Gastrocnemius medialis (tissue), 4 donors: ENCODE measurements around the gene PRR5. TPM values are rescaled to one million over a fixed set of nuclear protein-coding genes. Genes with fewer than 3 reads are reported as not detected.
A peak's percentile ranks its signal among the peaks of the same experiment; 100 is the strongest.

Source experiments
- ATAC-seq, 2 donors: fragments of 150-250 bp; one replicate each; pipeline ENCODE4 v1.9.1; 2016
- DNase-seq, 2 donors: peaks; one replicate each; pipeline ENCODE4 v3.0.0-alpha.2; 2019
- H3K27ac ChIP-seq, 4 donors: fragments of 200-600 bp; sonication (generic); 1 replicate in 1 of 4; 2 replicates in 3 of 4; pipeline ENCODE4 v1.5.1; 2016 to 2018; ENCODE audit warnings: mild to moderate bottlenecking in 2 of 4, moderate library complexity in 1 of 4
- H3K27me3 ChIP-seq, 3 donors: fragments of 200-600 bp; sonication (generic) in 2 of 3; 1 replicate in 1 of 3; 2 replicates in 2 of 3; pipeline versions ENCODE4 v1.5.1 to v1.6.0; 2016 to 2019; ENCODE audit warnings: mild to moderate bottlenecking in 1 of 3, moderate library complexity in 1 of 3
- H3K36me3 ChIP-seq, 2 donors: fragments of 200-600 bp; sonication (generic) in 1 of 2; one replicate each; pipeline ENCODE4 v1.5.1; 2017 to 2018
- H3K4me1 ChIP-seq, 2 donors: fragments of 200-600 bp; sonication (generic) in 1 of 2; one replicate each; pipeline ENCODE4 v1.5.1; 2016 to 2017; ENCODE audit warnings: mild to moderate bottlenecking in 2 of 2
- H3K4me3 ChIP-seq, 4 donors: fragments of 200-600 bp; sonication (generic) in 3 of 4; 1 replicate in 1 of 4; 2 replicates in 3 of 4; pipeline ENCODE4 v1.5.1; 2016 to 2019; ENCODE audit warnings: mild to moderate bottlenecking in 2 of 4
- H3K9me3 ChIP-seq, 3 donors: fragments of 200-600 bp; sonication (generic) in 2 of 3; 1 replicate in 1 of 3; 2 replicates in 2 of 3; pipeline ENCODE4 v1.5.1; 2016 to 2019
- POLR2A ChIP-seq, 2 donors: fragments of 450-650 bp; IDR thresholded peaks; one replicate each; pipeline ENCODE4 v1.6.1; 2017; ENCODE audit warnings: antibody characterized with exemption in 2 of 2, mild to moderate bottlenecking in 2 of 2, moderate library complexity in 2 of 2
- in situ Hi-C, 4 donors: fragments of 200-750 bp; cut with MboI; loops; one replicate each; pipeline versions ENCODE4 v1.15.0 to v1.8.0; 2017; ENCODE audit warnings: low sequenced_read_pairs in 4 of 4
- intact Hi-C: fragments of 100-400 bp; cut with DNase I; formaldehyde crosslinking; loops from one replicate; pipeline ENCODE4 v1.15.1; 2023; ENCODE audit warnings: low total_unique reads
- total RNA-seq, 4 donors: library from RNA; depleted of rRNA; stranded (reverse); fragments of >200 nt; gene quantifications; one replicate each; pipeline versions ENCODE4 v1.1.0 to v1.2.3, GENCODE V29; 2016
- TF ChIP-seq, protein P1 (sequence below), 5 experiments: fragments of 450-650 bp in 3 of 5; fragments of 200-600 bp in 2 of 5; sonication (generic) in 2 of 5; IDR thresholded peaks in 4 of 5; conservative IDR thresholded peaks in 1 of 5; 1 replicate in 4 of 5; 2 replicates in 1 of 5; pipeline ENCODE4 v1.5.1; 2016 to 2019; ENCODE audit warnings: antibody characterized with exemption in 5 of 5, mild to moderate bottlenecking in 3 of 5, moderate library complexity in 3 of 5

Gene PRR5
- total RNA-seq, 4 donors from 2014 or later = 0.34 to 15.2 (median 1.3) TPM

DNA sequence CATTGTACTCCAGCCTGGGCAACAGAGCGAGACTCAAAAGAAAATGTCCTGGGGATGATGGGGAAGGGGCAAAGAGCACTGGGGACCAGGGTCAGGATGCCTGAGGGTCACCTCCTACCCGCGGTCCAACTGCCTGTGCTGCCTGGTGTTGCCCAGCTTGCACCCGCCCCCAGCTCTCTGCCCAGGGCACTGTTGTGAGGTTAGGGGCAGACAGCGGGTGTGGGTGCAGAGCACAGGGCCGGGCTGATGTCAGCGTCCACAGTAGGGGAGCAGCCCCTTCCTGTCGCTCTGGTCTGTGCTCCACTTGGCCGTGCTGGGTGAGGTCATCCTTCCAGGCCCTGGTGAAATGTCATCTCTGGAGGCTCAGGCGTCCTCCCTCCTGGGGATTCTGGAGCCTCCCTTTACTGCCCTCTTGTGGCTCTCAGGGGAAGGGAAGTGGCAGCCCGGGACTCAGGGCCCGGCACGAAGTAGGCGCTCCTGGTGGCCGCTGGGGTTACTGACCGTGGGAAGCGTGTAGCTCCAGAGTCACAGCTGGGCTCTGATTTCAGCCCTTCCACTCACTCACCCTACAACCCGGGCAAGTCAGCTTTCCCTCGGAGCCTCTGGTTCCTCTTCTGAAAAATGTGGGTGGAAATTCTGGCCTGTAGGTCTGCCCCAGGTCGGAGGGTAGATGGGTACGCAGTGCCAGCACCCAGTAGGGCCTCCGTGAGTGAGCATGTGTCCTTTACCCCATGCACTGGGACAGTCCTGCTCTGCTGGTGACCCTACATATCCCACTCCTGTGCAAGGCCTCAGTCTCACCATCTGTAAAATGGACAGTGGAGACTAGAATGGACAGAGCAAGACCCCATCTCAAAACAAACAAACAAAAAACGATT is 17.3 kb upstream of the PRR5 start:
- in situ Hi-C loops (no loop called here), intact Hi-C loops (no loop called here)
- peaks cover 4 to 9% of the 10 kb centered on the region in 2 donors for H3K4me1 ChIP-seq
- TF ChIP-seq, protein P1, sequence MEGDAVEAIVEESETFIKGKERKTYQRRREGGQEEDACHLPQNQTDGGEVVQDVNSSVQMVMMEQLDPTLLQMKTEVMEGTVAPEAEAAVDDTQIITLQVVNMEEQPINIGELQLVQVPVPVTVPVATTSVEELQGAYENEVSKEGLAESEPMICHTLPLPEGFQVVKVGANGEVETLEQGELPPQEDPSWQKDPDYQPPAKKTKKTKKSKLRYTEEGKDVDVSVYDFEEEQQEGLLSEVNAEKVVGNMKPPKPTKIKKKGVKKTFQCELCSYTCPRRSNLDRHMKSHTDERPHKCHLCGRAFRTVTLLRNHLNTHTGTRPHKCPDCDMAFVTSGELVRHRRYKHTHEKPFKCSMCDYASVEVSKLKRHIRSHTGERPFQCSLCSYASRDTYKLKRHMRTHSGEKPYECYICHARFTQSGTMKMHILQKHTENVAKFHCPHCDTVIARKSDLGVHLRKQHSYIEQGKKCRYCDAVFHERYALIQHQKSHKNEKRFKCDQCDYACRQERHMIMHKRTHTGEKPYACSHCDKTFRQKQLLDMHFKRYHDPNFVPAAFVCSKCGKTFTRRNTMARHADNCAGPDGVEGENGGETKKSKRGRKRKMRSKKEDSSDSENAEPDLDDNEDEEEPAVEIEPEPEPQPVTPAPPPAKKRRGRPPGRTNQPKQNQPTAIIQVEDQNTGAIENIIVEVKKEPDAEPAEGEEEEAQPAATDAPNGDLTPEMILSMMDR (IDR thresholded peaks at IDR 0.05 in 4 of 5, conservative IDR thresholded peaks at IDR 0.05 in 1 of 5) = peak; percentile 45 to 85 (median 74)
- TF ChIP-seq POLR2A (IDR thresholded peaks at IDR 0.05) = no peak
- DNase-seq (peak; percentile 44 to 64), ATAC-seq (peak; percentile 84 to 87)
- no peaks in the 10 kb centered on the region for H3K36me3 ChIP-seq
- H3K4me3 ChIP-seq = no peak overlapping the region
- H3K27me3 ChIP-seq = no peaks in the 10 kb centered on the region
- H3K9me3 ChIP-seq = no peaks in the 10 kb centered on the region
- no peak overlapping the region for H3K27ac ChIP-seq

DNA sequence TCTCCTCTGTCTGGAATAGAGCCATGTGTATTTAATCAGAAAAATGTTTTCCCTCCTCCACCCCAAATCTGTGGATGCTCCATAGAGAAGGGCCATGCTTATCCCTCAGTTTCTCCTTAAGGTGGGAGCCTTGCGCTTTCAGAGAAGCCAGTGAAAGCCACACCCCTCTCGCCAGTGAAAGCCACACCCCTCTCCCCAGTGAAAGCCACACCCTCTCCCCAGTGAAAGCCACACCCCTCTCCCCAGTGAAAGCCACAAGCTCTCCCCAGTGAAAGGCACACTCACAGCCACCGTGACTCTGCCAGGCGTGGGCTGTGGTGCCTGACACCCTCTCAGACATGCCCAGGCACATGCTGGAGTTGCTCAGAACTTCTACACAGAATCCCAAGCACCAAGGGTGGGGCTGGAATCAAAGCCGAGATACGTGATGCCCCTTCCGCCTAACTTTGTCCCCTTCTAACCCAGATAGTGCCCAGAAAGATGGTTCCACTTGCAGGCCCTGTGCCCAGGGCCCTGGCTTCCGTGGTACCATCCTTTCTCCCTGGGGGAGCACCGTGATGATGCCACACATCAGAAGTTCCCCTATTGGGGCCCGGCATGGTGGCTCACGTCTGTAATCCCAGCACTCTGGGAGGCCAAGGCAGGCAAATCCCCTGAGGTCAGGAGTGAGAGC is 16.5 kb upstream of the PRR5 start:
- Histone ChIP-seq H3K27ac (no peak overlapping the region), H3K4me1 (peaks cover 4 to 9% of the 10 kb centered on the region in 2 donors), H3K4me3 (no peak overlapping the region), H3K36me3 (no peaks in the 10 kb centered on the region), H3K27me3 (no peaks in the 10 kb centered on the region), H3K9me3 (no peaks in the 10 kb centered on the region)
- in situ Hi-C loops (no loop called here), intact Hi-C loops (no loop called here)
- ATAC-seq = peak in 1 of 2 donors; percentile 52
- DNase-seq = peak in 1 of 2 donors; percentile 32
- TF ChIP-seq, protein P1 (IDR thresholded peaks at IDR 0.05 in 4 of 5, conservative IDR thresholded peaks at IDR 0.05 in 1 of 5) = no peak
- TF ChIP-seq POLR2A (IDR thresholded peaks at IDR 0.05) = no peak

DNA sequence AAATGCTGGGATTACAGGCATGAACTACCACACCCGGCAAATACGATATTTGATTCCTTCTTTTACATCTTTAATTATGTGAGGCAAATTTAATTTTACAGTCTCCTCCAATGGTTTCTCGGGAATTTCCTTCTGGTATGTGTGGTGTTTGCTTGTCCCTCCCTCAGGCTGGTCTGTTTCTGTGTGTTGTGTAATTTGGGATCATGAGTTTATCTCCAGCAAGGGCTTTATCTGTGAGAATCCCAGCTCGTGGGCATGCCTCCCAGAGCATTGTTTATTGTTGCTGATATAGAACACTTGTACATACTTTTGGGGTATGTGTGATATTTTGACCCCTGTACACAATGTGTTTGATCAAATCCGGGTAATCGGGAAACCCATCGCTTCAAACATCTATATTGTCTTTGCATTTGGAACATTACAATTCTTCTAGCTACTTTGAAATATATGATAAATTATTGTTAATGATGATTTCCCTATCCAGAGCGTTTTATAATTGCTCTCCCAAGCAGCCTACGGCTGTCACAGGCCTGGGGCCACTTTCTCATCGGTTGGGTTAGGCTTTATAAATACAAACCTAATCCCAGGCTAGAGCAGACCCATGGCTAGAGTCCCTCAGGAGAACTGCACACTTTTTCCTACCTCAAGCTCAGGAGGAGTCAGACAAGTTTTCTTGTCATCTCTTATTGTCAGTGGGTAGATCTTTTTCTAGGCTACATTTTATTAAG is 15.0 kb upstream of the PRR5 start:
- TF ChIP-seq, protein P1 (IDR thresholded peaks at IDR 0.05 in 4 of 5, conservative IDR thresholded peaks at IDR 0.05 in 1 of 5) = no peak
- TF ChIP-seq POLR2A (IDR thresholded peaks at IDR 0.05) = no peak
- H3K27ac ChIP-seq = no peak overlapping the region
- in situ Hi-C loops (no loop called here), intact Hi-C loops (no loop called here)
- H3K36me3 ChIP-seq = no peaks in the 10 kb centered on the region
- no peaks in the 10 kb centered on the region for H3K9me3 ChIP-seq
- no peak for DNase-seq
- H3K4me3 ChIP-seq = no peak overlapping the region
- H3K4me1 ChIP-seq = peaks cover 4 to 9% of the 10 kb centered on the region in 2 donors
- H3K27me3 ChIP-seq = no peaks in the 10 kb centered on the region
- no peak for ATAC-seq

DNA sequence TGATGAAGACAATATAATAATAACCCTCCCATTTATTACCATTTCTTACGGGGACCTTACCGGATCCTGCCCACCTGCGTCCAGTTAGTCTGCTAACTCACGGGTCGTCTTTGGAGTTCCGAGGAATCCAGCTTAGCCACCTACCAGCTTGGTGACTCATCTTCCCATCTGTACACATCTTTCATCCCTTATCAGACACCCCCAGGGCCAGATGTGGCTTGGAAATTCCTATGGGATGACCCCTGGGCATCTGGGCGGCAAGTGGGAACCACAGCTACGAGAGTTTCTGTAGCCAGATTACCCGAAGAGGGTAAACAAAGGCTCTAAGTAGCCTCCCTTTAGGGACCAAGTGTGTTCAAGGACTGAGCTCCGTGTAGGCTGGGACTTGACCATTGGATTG is 12.8 kb upstream of the PRR5 start:
- intact Hi-C loops (no loop called here), in situ Hi-C loops (no loop called here)
- H3K4me3 ChIP-seq = no peak overlapping the region

More for the DNA sequence above, 12.8 kb upstream of the PRR5 start:
- H3K9me3 ChIP-seq = no peaks in the 10 kb centered on the region
- no peak for DNase-seq
- no peaks in the 10 kb centered on the region for H3K27me3 ChIP-seq
- H3K36me3 ChIP-seq = no peaks in the 10 kb centered on the region
- TF ChIP-seq, protein P1 (IDR thresholded peaks at IDR 0.05 in 4 of 5, conservative IDR thresholded peaks at IDR 0.05 in 1 of 5) = no peak
- no peak for TF ChIP-seq POLR2A (IDR thresholded peaks at IDR 0.05)
- H3K4me1 ChIP-seq = peaks cover 4 to 9% of the 10 kb centered on the region in 2 donors
- ATAC-seq = no peak
- H3K27ac ChIP-seq = no peak overlapping the region
